Measurements from ENCODE around the gene ANKRD40CL.

ANKRD40CL gene

GRCh38 chr17:50785946-50786570 lies 18.7 kb upstream of the ANKRD40CL start:
- no peak for DNase-seq (ENCODE audit: low read depth)
- TF ChIP-seq CTCF (IDR thresholded peaks at IDR 0.05; ENCODE audit: low read depth, low read length) = no peak
- no peak for TF ChIP-seq POLR2A (IDR thresholded peaks at IDR 0.05; ENCODE audit: extremely low read depth, insufficient read length)
- no peak for TF ChIP-seq MYC (IDR thresholded peaks at IDR 0.05; ENCODE audit: low read depth, low read length)
- no peak for TF ChIP-seq MAX (IDR thresholded peaks at IDR 0.05; ENCODE audit: low read depth, low read length)
- no peak overlapping the region for H3K4me3 ChIP-seq (ENCODE audit: low read depth, low read length)

- no peak for TF ChIP-seq CTCF (IDR thresholded peaks at IDR 0.05; ENCODE audit: low read depth, low read length)
- TF ChIP-seq MAX (IDR thresholded peaks at IDR 0.05; ENCODE audit: low read depth, low read length) = no peak
- TF ChIP-seq MYC (IDR thresholded peaks at IDR 0.05; ENCODE audit: low read depth, low read length) = no peak
- no peak for TF ChIP-seq POLR2A (IDR thresholded peaks at IDR 0.05; ENCODE audit: extremely low read depth, insufficient read length)
- H3K4me3 ChIP-seq (ENCODE audit: low read depth, low read length) = no peak overlapping the region
- no peak for DNase-seq (ENCODE audit: low read depth)
Measured at GRCh38 chr17:50785126-50785525, 17.8 kb upstream of the ANKRD40CL start.

- TF ChIP-seq POLR2A (IDR thresholded peaks at IDR 0.05; ENCODE audit: extremely low read depth, insufficient read length) = no peak
- no peak for TF ChIP-seq MYC (IDR thresholded peaks at IDR 0.05; ENCODE audit: low read depth, low read length)
- TF ChIP-seq MAX (IDR thresholded peaks at IDR 0.05; ENCODE audit: low read depth, low read length) = no peak
- no peak for TF ChIP-seq CTCF (IDR thresholded peaks at IDR 0.05; ENCODE audit: low read depth, low read length)
- no peak overlapping the region for H3K4me3 ChIP-seq (ENCODE audit: low read depth, low read length)
- no peak for DNase-seq (ENCODE audit: low read depth)
Measured at GRCh38 chr17:50783905-50784304, 16.6 kb upstream of the ANKRD40CL start.

- DNase-seq (ENCODE audit: low read depth) = peak; percentile 85
- H3K4me3 ChIP-seq (ENCODE audit: low read depth, low read length) = no peak overlapping the region
- TF ChIP-seq CTCF (IDR thresholded peaks at IDR 0.05; ENCODE audit: low read depth, low read length) = peak; percentile 94
- no peak for TF ChIP-seq MAX (IDR thresholded peaks at IDR 0.05; ENCODE audit: low read depth, low read length)
- no peak for TF ChIP-seq POLR2A (IDR thresholded peaks at IDR 0.05; ENCODE audit: extremely low read depth, insufficient read length)
- no peak for TF ChIP-seq MYC (IDR thresholded peaks at IDR 0.05; ENCODE audit: low read depth, low read length)
Measured at GRCh38 chr17:50783193-50783660, 15.9 kb upstream of the ANKRD40CL start.

GRCh38 chr17:50781167-50781566 lies 13.8 kb upstream of the ANKRD40CL start:
- no peak for TF ChIP-seq MYC (IDR thresholded peaks at IDR 0.05; ENCODE audit: low read depth, low read length)
- TF ChIP-seq MAX (IDR thresholded peaks at IDR 0.05; ENCODE audit: low read depth, low read length) = no peak
- TF ChIP-seq CTCF (IDR thresholded peaks at IDR 0.05; ENCODE audit: low read depth, low read length) = no peak
- TF ChIP-seq POLR2A (IDR thresholded peaks at IDR 0.05; ENCODE audit: extremely low read depth, insufficient read length) = no peak
- no peak for DNase-seq (ENCODE audit: low read depth)
- H3K4me3 ChIP-seq (ENCODE audit: low read depth, low read length) = no peak overlapping the region
